HG03135 (cell line): ENCODE results near the gene TTC39C.

Experiments
- ATAC-seq: cut with Tn5 transposase; IDR thresholded peaks from one replicate; pipeline ENCODE4 v1.9.1; 2021; ENCODE audit warnings: mild to moderate bottlenecking, moderate library complexity; ENCODE audit not compliant: unreplicated experiment

TTC39C gene

GRCh38 chr18:24075767-24076597, 61.4 kb downstream of the TTC39C start:
- no peak for ATAC-seq

DNA sequence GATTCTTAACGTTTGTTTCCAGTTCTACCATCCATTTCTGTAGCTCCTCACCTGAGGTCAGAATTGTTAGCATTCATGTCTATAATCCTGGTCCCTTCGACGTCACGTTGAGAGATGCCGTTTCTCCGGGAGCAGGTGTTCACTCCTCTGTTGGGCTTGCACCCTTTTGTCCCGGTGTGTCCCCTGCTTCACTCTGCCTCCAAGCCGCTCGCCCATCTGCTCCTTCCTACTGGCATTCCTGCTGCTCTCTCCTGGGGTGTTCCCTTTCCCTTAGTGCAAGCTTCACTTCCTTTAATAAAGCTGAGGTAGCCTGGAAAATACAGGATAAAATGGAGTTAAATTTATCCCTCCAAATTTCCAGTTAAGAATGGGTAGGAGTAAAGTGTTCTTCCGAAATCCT, 62.4 kb downstream of the TTC39C start:
- ATAC-seq = no peak

DNA sequence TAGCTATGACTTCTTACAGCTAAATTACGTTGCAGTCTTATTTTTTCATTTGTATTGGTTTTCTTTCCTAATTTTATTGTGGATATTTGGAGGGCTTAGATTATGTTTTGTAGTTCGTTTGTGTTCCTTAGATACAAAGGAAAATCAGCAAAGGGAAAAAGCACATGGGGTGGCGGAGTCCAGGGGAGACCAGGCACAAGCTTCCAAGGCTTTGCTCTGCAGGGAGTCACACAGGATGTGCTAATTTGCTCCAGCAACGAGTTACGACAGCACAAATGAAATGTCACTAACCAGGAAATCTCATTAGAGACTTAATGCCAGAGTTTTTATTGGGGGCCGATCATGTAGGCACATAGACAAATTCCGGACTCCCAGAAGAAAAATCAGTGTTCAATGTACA, 63.8 kb downstream of the TTC39C start:
- ATAC-seq = no peak

- ATAC-seq = no peak
These were observed 66.3 kb downstream of the TTC39C start for GRCh38 chr18:24080861-24081260.

DNA sequence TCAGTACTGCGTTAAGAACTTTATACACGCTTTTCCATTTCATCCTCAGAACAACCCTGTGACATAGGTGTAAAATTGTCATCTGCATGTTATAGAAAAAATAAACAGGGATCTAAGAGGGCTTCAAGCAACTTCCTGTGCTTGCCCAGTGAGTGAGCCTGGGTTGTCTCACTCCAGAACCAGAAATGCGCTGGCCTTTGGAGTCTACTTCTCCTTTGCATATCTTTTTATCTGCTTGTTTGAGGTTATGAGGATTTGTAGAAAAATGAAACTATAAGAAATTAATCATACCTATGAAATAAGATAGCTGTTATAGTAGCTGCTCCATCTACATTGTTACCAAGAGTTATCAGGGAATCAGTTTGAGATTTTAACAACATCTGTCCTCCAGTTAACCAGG, 69.0 kb downstream of the TTC39C start:
- no peak for ATAC-seq

GRCh38 chr18:24086082-24086481, 71.5 kb downstream of the TTC39C start:
- no peak for ATAC-seq

GRCh38 chr18:24089076-24089475, 74.5 kb downstream of the TTC39C start:
- ATAC-seq = no peak

DNA sequence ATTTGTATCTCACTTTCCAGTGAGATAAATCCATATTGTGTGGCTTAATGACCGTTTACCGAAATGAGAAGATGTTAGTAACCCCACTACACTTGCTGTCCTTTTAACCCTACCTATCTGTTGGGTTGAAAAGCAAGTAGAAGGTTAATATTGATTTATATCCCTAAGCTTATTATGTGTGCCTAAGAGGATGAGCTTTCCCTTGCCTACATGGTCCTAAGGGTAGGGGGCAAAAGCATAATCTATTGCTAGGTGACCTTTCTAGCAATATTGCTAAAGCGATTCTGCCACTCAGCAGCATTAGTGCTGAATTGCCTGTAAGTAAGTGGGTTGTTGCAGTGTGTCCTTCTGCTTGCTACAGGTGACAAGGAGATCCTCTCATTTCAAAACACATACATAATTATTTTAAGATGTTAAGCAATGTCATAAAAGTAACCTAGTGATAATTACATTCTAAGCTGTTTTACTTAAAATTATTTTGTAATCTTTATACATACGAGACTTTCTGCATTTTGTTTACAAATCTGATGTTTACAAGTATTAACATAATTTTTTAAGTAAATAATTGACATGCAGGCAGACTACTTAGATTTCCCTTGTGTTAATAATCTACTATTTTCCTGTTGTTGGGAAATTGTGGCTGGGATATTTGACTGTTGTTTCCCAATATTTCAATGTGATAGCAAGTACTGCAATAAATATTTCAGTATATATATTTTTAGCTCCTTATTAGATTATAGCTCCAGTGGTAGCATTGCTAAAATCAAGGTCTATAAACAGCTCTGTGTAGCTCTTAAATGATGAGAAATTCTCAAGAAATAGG, 75.2 kb downstream of the TTC39C start:
- ATAC-seq = no peak

DNA sequence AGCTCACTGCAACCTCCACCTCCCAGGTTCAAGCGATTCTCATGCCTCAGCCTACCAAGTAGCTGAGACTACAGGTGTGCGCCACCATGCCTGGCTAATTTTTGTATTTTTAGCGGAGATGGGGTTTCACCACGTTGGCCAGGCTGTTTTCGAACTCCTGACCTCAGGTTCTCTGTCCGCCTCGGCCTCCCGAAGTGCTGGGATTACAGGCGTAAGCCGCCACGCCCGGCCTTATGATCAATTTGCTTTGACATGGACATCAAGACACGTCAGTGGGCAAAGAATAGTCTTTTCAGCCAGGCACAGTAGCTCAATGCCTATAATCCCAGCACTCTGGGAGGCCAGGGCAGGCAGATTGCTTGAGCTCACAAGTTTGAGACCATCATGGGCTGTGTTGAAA, 76.3 kb downstream of the TTC39C start:
- ATAC-seq = no peak

DNA sequence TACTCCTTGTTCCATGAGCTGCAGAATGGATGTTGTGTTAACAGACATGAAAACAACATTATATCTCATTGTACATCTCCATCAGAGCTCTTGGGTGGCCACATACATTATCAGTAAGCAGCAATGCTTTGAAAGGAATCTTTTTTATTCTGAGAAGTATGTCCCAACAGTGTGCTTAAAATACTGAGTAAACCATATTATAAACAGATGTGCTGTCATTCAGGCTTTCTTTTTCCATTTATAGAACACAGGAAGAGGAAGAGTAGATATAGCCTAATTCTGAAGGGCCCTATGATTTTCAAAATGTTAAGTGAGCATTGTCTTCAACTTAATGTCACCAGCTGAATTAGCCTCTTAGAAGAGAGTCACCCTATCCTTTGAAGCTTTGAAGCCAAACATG, 80.0 kb downstream of the TTC39C start:
- ATAC-seq = no peak

- no peak for ATAC-seq
These were observed 81.4 kb downstream of the TTC39C start for GRCh38 chr18:24095976-24096375.

GRCh38 chr18:24103320-24104021, 88.9 kb downstream of the TTC39C start:
- ATAC-seq = no peak

DNA sequence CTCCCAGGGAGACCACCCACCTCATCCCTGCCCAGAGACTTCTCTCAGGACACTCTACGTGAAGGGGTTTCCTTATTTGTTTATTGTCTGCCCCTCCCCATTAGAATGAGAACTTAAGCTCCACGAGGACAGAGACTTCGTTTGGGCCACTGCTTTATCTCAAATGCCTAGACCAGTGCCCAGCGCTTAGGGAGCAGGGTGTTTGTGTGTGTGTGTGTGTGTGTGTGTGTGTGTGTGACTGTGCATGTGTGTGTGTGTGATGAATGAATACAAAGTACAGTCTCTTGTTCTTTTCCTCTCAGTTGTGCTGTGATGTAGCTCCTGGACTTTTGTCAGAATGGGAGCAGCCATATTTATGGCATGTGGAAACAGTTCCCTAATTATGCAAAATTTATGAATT, 89.9 kb downstream of the TTC39C start:
- ATAC-seq = no peak

DNA sequence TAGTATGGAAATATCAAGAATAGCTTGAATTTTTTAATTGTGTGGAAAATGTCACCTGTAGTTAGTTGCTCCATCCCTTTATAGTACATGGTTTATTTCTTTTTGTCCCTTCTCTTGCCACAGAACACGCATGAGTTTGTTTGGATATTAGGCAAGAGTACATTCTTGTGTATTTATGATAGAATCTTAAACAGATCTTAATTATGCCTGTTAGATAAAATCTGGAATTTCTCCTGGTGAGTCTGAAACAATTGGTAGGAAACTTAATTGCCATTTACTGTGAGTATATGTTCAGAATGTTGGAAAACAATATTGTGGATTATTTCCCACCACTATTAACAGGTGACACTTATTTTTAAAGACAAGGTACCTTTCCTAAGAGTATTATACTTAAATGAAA, 94.1 kb downstream of the TTC39C start:
- ATAC-seq = no peak

DNA sequence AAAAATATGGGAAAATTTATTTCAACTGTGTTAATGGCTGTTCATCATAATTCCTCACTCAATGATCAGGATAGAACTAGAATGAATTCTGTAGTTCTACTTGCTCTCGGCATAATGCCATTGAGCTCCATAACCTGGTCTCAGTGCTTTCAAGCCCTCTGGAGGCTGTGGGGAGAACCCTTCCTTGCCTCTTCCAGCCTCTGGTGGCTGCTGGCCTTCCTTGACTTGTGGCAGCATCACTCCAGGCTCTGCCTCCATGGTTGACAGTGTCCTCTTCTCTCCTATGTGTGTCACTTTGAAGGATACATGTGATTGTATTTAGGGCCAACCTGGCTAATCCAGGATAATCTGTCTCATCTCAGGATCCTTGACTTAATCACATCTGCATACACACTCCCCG, 97.4 kb downstream of the TTC39C start:
- ATAC-seq = no peak

DNA sequence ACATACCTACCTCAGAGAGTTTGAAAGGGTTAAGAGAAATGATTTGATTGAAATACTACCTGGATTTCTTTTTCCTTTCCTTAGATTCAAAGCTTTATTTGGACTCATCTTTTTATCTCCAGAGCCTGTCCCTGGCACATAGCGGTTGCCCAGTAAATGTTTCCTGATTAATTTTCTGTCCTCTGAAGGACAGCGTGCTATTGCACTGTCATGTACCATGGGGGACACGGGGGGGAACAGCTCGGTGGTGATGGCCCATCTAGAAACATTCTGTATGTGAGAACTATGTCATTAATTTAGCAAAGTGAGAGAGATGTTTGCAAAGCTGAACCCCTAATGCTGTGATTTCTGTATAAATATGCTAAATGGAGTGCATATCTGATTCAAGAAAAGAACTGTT, 97.9 kb downstream of the TTC39C start:
- no peak for ATAC-seq

- no peak for ATAC-seq
These were observed 98.5 kb downstream of the TTC39C start for GRCh38 chr18:24112874-24113615.

- no peak for ATAC-seq
These were observed 100.5 kb downstream of the TTC39C start for GRCh38 chr18:24114924-24115549.

GRCh38 chr18:24115628-24116027, 101.1 kb downstream of the TTC39C start:
- ATAC-seq = no peak
